ENCODE measurements around the gene OSTC.
"Not testable (repeated sequence)": the region's sequence is repeated elsewhere in the genome, so short reads cannot be mapped to it uniquely, and the experiment has no call there.

The OSTC gene

GRCh38 chr4:108703966-108704365 is 53.6 kb downstream of the OSTC start:
- Histone ChIP-seq H3K4me1 (ENCODE audit: control insufficient read depth in 1 of 2, insufficient read depth in 1 of 2, low read depth in 1 of 2, low read length in 1 of 2) (no peaks in the 10 kb centered on the region), H3K9me3 (no peaks in the 10 kb centered on the region), H3K27ac (no peak overlapping the region), H3K27me3 (peaks cover 50% of the 10 kb centered on the region), H3K4me3 (ENCODE audit: low read depth in 1 of 2, low read length in 1 of 2) (no peak overlapping the region), H3K36me3 (no peaks in the 10 kb centered on the region)
- no peak for TF ChIP-seq CTCF (IDR thresholded peaks at IDR 0.05)

- H3K4me3 ChIP-seq (ENCODE audit: low read depth in 1 of 2, low read length in 1 of 2): no peak overlapping the region
- TF ChIP-seq CTCF (IDR thresholded peaks at IDR 0.05): no peak
- H3K4me1 ChIP-seq (ENCODE audit: control insufficient read depth in 1 of 2, insufficient read depth in 1 of 2, low read depth in 1 of 2, low read length in 1 of 2): no peaks in the 10 kb centered on the region
- no peaks in the 10 kb centered on the region for H3K9me3 ChIP-seq
- no peaks in the 10 kb centered on the region for H3K36me3 ChIP-seq
- no peak overlapping the region for H3K27ac ChIP-seq
- peaks cover 29% of the 10 kb centered on the region for H3K27me3 ChIP-seq
These were observed 55.9 kb downstream of the OSTC start for GRCh38 chr4:108706289-108706688.

- Histone ChIP-seq H3K4me1 (ENCODE audit: control insufficient read depth in 1 of 2, insufficient read depth in 1 of 2, low read depth in 1 of 2, low read length in 1 of 2) (no peaks in the 10 kb centered on the region), H3K9me3 (no peaks in the 10 kb centered on the region), H3K36me3 (no peaks in the 10 kb centered on the region), H3K27me3 (peaks cover 3% of the 10 kb centered on the region), H3K4me3 (ENCODE audit: low read depth in 1 of 2, low read length in 1 of 2) (no peak overlapping the region), H3K27ac (no peak overlapping the region)
- TF ChIP-seq CTCF (IDR thresholded peaks at IDR 0.05): no peak
These were observed 58.8 kb downstream of the OSTC start for GRCh38 chr4:108709234-108709633.

GRCh38 chr4:108709722-108710121 is 59.3 kb downstream of the OSTC start:
- Histone ChIP-seq H3K36me3 (no peaks in the 10 kb centered on the region), H3K9me3 (no peaks in the 10 kb centered on the region), H3K27me3 (no peaks in the 10 kb centered on the region), H3K4me3 (ENCODE audit: low read depth in 1 of 2, low read length in 1 of 2) (no peak overlapping the region), H3K4me1 (ENCODE audit: control insufficient read depth in 1 of 2, insufficient read depth in 1 of 2, low read depth in 1 of 2, low read length in 1 of 2) (no peaks in the 10 kb centered on the region), H3K27ac (no peak overlapping the region)
- no peak for TF ChIP-seq CTCF (IDR thresholded peaks at IDR 0.05)

- H3K4me1 ChIP-seq (ENCODE audit: control insufficient read depth in 1 of 2, insufficient read depth in 1 of 2, low read depth in 1 of 2, low read length in 1 of 2); H3K27ac ChIP-seq; H3K27me3 ChIP-seq; H3K4me3 ChIP-seq (ENCODE audit: low read depth in 1 of 2, low read length in 1 of 2); H3K36me3 ChIP-seq; H3K9me3 ChIP-seq: not testable (repeated sequence)
These were observed 60.2 kb downstream of the OSTC start for GRCh38 chr4:108710578-108710977.

GRCh38 chr4:108714880-108715279 is 64.5 kb downstream of the OSTC start:
- H3K27me3 ChIP-seq: no peaks in the 10 kb centered on the region
- no peak overlapping the region for H3K4me3 ChIP-seq (ENCODE audit: low read depth in 1 of 2, low read length in 1 of 2)
- no peak for TF ChIP-seq CTCF (IDR thresholded peaks at IDR 0.05)
- H3K4me1 ChIP-seq (ENCODE audit: control insufficient read depth in 1 of 2, insufficient read depth in 1 of 2, low read depth in 1 of 2, low read length in 1 of 2): no peaks in the 10 kb centered on the region
- H3K36me3 ChIP-seq: no peaks in the 10 kb centered on the region
- no peak overlapping the region for H3K27ac ChIP-seq
- H3K9me3 ChIP-seq: no peaks in the 10 kb centered on the region

Data from neutrophil (primary cell).